GM12891 (cell line): Measurements from ENCODE around the gene WDR45B.

Experiments used
- PAX5 ChIP-seq: IDR thresholded peaks from 2 replicates; pipeline ENCODE4 v1.6.1; 2011; ENCODE audit warnings: low read length, moderate library complexity, mild to moderate bottlenecking; ENCODE audit not compliant: insufficient read depth, severe bottlenecking
- POLR2A ChIP-seq: IDR thresholded peaks from 2 replicates; pipeline ENCODE4 v1.6.1; 2011; ENCODE audit warnings: low read depth, low read length, control low read depth
- POLR2AphosphoS5 ChIP-seq: IDR thresholded peaks from 2 replicates; pipeline ENCODE4 v1.6.1; 2011; ENCODE audit warnings: low read depth, low read length, control low read depth
- POU2F2 ChIP-seq: IDR thresholded peaks from 2 replicates; pipeline ENCODE4 v1.6.1; 2011; ENCODE audit warnings: low read depth, mild to moderate bottlenecking, control low read depth, low read length, moderate library complexity
- SPI1 ChIP-seq: IDR thresholded peaks from 2 replicates; pipeline ENCODE4 v1.6.1; 2011; ENCODE audit warnings: low read depth, low read length, control low read depth
- TAF1 ChIP-seq: IDR thresholded peaks from 2 replicates; pipeline ENCODE4 v1.6.1; 2011; ENCODE audit warnings: low read depth, low read length, control low read depth

DNA sequence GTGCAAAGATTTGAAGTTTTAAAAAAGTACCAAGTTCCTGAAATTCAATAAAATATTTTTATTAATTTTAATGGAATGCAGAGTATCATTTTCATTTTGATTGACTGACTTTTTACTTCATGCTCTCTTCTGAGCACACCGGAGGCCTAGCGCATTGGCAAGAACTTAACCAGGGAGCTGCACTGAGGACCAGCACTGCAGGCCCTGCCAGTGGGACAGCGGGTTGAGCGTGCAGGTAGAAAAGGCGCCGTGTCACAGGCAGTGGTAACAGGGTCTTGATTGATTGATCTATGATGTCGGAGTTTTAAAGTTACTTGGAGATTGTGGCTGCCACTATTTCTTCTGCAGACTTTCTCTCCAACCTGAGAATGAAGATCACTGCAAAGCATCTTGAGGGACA is 43.7 kb downstream of the WDR45B start:
- no peak for TF ChIP-seq POLR2A
- no peak for TF ChIP-seq TAF1
- TF ChIP-seq PAX5: no peak
- TF ChIP-seq SPI1: no peak
- no peak for TF ChIP-seq POLR2AphosphoS5
- TF ChIP-seq POU2F2: no peak
